ENCODE measurements around the gene KTI12.

DNA sequence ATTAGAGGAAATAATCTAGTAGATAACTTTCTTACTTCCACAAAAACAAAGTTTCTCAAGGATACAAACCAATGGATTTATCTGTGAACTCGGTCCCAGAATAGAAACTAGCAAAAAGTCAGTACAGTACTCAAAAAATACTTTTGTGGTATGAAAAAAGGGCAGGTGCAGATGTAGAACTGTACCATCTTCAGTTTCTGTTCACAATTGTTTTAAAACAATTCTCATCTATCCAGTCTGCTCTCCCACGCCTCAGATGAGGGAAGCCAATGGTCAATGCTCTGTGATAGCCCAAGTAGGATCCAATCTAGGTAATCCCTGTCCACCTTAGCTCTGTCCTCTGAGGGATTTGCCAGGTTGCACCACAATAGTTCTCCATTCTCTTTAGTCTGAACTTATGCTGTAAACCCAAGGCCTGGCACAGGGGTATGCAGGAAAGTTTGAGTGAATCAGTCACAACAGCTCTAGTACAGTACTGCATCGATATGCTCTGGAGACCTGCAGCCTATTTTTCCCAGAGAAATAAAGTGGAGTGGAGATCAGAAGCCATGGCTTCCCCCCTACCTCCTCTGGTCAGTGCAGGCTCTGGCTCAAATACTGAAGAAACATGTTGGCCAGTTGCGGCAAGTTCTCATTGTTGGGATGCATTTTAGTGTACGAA lies 1.4 kb downstream of the KTI12 start:
- TF ChIP-seq EZH2phosphoT487 (conservative IDR thresholded peaks at IDR 0.05; ENCODE audit: low read length): no peak
- TF ChIP-seq, protein P1, sequence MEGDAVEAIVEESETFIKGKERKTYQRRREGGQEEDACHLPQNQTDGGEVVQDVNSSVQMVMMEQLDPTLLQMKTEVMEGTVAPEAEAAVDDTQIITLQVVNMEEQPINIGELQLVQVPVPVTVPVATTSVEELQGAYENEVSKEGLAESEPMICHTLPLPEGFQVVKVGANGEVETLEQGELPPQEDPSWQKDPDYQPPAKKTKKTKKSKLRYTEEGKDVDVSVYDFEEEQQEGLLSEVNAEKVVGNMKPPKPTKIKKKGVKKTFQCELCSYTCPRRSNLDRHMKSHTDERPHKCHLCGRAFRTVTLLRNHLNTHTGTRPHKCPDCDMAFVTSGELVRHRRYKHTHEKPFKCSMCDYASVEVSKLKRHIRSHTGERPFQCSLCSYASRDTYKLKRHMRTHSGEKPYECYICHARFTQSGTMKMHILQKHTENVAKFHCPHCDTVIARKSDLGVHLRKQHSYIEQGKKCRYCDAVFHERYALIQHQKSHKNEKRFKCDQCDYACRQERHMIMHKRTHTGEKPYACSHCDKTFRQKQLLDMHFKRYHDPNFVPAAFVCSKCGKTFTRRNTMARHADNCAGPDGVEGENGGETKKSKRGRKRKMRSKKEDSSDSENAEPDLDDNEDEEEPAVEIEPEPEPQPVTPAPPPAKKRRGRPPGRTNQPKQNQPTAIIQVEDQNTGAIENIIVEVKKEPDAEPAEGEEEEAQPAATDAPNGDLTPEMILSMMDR (IDR thresholded peaks at IDR 0.05; ENCODE audit: insufficient read depth, low read length, poor library complexity, severe bottlenecking): no peak

Data from SU-DHL-6 (cell line).